HG02763 (cell line): ENCODE results near the gene GZF1.
"Not testable (repeated sequence)": the region's sequence is repeated elsewhere in the genome, so short reads cannot be mapped to it uniquely, and the experiment has no call there.

ENCODE experiments used
- ATAC-seq: cut with Tn5 transposase; IDR thresholded peaks from one replicate; pipeline ENCODE4 v1.9.1; 2021; ENCODE audit warnings: mild to moderate bottlenecking, moderate library complexity; ENCODE audit not compliant: unreplicated experiment

GZF1 gene

DNA sequence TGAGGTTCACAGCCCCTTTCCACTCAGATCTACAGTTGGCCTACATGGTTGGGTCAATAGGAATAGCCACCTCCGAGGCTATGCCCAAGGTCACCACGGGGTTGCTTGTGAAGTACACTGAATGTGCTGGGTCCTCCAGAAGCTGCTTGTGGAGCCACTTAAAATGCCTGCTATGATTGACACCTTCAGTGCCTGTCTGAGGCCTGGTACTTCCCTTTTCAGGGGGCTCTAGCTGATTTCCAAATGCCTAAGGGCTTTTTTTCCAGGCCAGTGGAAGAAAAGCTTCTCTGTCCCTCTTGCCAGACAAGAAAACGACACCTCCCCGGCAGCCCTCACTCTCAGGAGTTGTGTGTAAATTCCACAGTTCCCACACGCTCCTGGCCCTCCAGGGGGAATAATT is 17.6 kb upstream of the GZF1 start:
- no peak for ATAC-seq

DNA sequence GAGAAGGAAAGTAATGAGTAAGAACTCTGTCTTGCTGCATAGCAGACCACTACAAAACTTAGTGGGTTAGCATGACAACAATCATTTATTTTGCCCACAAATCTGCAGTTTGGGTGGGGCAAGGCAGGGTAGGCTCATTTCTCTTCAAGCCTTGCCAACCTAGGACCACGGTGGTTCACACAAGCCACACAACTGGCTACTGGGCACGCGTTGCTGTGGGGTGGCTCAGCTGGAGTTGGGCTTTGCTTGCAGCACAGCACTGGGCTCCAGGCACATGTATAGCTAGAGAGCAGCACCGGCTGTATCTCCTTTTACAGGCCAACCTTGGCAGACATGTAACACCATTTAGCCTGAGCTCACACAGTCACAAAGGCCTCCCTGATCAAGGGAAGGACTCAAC is 16.0 kb upstream of the GZF1 start:
- ATAC-seq = no peak

DNA sequence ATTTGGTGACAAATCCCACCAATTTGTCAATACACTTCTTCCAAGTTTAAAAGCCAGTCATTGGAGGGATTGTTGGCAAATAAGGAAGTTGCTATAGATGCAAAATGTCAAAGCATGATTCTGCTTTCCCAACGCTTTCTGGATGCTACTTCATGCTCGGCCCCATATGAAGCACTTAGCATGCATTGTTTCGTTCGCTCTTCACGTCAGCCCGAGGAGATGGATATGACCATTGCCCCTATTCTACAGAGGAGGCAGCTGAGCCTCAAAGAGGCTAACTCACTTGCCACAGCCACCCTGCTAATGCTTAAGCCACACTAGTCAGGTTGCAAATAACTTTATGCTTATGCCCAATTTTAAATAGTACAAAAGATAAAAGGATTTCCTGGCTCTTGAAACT is 14.2 kb upstream of the GZF1 start:
- ATAC-seq = no peak

DNA sequence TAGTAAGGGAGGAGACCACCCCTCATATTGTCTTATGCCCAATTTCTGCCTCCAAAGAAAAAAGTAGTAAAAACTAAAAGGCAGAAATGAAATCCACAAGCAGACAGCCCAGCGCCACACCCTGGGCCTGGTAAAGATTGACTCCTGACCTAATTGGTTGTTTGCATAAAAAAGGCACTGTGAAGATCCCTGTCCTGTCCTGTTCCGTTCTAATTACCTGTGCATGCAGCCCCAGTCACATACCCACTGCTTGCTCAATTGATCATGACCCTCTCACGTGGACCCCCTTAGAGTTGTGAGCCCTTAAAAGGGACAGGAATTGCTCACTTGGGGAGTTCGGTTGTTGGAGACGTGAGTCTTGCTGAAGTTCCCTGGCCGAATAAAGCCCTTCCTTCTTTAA is 13.5 kb upstream of the GZF1 start:
- not testable (repeated sequence) for ATAC-seq

DNA sequence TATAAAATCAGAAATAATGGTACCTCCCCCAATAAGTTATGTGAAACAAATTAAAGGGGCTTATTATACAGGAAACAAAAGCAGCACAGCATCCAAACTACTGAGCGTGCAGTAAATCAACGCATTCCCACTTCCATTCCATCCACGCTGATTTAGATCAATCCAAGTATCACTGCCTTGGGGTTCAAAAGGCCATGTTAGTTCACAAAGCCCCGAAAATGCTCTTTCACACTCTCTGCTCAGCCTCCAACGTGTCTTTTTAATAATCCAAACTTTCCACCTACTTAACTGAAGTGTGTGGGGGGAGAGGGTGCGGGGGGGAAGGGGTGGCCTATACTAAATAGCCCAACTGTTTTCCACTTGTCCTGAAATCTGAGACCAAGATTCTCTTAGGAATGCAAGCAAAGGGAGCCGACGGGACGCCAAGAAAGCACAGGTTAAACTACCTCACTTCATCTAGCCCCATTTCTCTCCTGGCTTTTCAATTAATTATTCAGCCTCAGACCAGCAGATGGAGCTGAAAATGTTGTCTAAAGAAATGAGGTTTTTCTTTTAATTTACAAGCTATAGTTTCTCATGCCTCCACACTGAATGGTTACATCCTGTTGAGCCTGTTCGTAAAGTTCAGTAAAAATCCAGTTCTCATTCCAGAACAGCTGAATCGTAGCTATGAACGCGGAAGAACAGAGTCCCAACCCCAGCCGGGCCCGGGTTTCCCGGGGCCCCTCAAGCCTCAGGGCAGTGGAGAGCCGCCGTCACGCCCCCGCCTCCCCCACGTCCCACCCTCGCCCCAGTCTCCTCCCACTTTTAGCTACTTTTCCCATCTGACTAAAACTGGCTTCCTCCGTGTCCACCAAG is 12.4 kb upstream of the GZF1 start:
- ATAC-seq = peak; percentile 35

DNA sequence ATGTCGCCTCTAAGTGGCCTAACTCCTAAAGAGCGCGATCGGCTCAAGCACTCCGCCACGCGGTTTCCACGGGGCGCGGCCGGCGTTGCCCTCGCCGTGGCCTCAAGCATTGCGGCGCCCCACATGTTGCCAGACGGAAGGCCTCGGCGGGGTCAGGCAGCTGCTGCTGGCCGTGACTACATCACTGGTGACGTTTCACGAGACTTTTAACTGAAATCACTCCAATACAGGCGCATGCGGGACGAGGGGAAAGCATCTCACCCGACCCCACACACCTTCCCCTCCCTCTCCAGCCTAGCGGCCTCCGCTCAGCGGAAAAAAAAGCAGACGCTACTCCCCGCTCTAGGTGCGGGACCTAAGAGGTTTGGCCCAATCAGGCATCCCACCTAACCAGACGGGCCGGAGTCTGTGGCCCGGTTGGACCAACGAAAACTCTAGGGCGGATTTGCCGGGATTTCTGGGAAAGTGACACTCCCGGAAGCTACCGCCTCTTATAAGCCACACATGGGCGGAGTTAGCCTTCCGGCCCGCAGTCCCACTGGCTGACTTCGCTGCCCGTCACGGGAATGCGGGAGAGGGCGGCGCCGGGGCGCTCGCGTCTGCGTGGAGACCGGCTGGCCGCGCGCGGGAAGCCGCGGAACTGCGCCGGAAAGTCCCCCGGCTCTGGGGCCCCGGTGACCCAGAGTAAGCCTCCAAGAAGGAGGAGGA is 11.6 kb upstream of the GZF1 start, which contains the start of gene NXT1:
TSS of gene NXT1 (plus strand) at position 596 of the 708 bp plus-strand sequence. CDS start 3,251 bp downstream, outside the sequence.
- ATAC-seq = peak; percentile 85

DNA sequence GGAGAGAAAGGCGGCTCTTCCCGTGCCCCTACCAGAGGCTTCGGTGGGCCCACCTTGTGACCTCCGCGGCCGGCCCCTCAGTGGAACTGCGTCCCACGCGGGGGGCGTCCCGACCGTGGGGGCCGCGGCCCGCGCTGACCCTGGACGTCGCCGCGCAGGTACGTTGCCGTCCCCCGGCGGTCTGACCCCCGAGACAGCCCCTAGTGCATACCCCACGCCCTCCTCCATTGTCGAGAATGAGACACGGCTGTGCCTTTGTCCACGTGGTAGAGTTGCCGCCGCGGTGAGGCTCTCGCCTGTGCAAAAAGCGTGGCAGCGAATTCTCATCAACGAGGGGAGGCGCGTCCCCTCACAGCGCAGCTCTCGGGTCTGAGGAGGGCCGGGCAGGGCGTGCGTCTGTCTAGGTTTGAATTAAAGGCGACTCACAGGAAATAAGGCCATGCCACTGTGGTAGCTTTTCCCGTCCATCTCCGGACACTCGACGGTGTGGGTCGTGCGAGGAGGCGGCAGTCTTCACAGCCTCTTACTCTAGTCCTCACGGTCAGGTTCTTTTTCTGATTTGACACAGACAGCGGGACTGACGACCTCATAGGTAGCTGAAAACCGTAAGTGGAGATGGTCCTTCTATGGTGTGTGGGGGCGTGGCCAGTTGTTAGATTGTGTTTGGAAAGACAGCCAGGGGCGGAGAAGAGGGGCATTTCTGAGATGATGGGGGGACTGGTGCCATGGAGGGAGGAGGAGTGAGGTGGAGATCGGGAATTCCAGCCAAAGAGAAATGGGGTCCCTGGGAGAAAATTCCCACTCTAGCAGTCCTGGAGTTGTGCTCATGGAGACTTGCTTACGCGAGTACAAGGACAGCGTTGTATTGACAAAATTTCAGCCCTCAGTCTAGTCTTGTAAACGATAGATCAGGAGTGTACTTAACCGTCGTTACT is 10.8 kb upstream of the GZF1 start:
- peak; percentile 26 for ATAC-seq

DNA sequence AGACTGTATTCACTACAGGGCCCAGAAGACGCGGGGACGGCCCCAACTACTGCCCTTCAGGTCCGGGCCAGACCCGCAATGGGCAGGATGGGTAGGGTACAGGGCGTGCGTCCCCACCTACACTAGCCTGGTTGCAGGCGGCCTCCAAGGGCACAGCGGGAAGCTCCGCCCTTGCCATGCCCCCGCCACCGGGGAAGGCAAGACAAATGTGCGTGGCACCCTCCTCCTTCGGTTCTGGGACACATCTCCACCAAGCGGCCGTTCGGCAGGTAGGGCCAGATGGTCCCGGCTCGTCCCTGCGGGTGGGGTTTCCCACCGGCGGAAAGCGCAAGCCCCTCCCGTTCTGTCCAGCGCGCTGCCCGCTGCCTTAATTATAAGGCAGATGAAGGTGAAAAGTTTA is 5.8 kb upstream of the GZF1 start:
- no peak for ATAC-seq

DNA sequence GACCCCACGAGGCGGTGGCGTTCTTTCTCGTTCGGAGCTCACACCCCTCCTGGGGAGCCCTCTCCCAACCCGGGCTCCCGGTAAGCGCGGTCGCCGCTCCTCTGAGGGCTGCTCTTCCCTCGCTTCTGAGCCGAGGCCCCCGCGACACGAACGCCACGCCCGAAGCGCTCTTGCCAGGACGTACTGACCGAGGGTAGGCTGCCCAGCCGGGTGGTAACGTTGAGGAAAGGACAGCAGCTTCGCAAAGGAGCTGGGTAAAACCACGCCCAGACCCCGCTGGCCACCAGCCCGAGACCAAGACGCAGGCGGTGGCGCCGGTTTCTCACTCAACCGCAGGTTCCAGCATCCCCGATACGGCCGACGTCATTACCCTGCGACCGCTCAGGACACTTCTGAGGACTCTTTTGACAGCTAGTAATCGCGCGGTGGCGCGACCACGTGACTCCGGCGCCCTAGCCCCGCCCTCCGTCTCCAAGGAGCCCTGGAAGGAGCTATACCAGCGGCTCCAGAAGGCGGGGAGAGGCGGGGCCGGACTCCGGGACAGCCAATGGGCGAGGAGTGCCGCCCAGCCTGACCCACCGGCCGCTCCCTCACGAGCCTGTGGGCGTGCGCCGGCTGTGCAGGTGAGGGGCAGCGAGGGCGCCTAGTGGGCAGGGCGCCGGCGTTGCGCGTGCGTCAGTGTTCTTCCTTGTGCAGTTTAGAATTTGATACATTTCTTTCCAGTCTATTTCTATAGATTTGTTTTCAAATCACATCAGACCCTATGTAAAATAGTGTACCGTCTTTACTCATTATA is 4.0 kb upstream of the GZF1 start:
- peak; percentile 68 for ATAC-seq

DNA sequence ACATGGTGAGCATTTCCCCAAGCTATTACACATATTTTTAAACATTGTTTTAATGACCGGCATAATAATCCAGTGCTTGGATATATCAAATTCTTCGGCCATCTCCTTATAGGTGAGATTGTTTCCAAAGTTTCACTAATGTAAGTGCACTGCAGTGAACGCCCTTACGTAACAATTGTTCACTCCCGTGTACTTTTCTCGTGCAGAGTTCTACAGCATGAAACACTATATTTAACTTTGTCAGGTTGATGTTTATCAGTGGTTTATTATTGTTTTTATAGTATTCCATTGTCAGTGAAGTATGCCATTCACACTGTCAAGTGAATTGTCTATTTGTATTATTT is 3.4 kb upstream of the GZF1 start:
- ATAC-seq = no peak

DNA sequence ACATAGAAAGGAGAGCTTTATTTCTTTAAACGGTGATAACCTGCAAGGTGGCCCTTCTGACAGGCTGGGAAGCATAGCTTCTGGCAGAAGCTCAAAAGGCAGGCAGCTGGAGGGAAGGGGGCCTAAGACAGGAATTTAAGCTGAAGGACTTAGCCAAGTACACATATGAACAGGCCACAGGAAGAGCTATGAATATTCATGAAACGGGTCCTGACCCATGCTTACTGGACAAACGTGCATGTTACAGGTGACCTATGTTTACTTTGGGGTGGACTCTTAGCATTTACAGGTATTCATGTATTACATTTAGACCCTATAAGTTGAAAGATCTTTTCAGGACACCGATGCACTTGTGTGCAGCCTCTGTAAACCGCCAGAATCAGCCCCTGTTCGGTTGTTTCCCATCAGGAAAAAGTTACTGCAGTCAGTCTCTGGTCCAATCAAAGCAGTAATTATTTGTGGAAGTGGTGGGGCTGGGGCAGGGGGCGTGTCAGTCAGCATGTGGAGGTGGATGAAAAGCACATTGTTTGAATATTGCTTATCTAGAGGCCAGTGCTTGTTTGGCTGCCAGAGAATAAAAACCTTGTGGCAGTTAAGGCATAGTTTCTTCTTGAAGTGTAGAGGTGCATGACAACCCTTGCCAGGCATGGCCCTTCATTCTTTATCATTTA is 2.9 kb upstream of the GZF1 start:
- ATAC-seq = no peak

DNA sequence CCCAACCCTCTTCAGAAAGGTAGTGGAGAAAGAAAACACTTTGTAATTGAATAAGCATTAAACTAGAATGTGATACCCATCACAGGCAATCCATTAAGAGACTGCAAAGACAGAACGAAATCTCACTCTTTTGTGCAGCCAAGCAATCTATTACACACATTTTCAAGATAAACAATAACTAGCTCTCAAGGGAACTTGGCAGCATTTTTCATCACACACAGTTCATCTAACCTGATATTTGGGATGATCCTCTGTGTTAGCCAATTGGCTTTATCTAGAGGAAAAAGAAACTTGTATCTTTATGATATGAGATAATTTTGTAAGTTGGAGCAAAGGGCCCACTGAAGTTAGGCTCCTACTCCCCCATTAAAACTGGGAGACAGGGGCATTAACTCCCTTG is 1.5 kb upstream of the GZF1 start:
- ATAC-seq = no peak

DNA sequence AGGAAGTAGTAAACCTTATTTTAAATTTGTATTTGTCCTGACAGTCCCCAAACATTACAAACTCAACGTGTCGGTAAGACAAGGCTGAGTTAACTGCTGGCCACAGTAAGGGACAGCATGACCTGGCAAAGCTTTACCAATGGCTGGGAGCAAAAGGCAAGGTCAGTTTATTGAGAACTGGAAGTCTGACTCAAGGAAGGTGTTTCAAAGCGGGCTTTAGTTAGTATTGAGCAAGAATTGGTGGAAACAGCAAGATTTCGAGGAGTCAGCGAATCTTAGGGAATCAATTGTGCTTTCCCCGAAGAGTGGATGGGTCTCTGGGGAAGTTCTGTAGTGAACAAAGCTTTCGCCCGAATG is 885 bp upstream of the GZF1 start:
- ATAC-seq = no peak

DNA sequence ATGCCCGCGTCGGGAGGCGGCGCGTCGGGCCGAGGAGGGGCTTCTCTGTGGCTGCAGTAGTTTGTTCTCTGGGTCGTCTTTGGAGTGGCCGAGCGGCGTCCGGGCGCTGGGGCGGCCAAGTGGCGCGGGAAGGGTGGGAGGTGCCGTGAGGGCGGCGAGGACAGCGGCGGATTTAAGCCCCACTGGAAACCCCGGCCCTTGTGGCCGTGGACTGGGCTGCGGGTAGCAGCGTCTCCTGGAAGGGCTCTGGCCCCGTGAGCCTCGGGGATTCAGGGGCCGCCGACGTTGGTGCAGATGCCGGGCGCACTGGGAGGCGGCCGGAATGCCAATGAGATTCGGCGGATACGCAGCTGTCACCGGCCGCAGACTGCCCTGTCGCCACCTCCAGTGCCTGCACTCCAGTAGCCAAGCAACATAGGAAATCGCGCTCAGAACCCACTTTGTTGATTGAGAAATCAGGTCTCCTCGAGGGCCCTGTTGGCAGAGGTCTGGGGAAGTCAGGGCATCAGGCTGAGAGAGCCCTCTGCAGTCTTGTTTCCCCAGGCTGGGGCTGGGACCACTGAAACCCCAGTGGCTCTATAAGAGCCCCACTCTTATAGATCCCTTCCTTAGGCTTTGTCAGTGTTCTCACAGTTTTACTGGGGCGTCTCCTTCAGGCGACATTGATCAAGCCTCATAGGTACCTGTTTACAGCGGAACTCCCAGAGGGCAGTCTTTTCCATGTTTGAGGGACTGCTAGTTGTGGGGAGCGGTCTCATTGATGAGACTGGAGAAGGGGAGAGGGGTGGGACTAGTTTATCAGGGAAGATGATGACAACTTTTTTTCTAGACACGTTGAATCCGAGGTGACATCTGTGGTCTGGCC is 642 bp downstream of the GZF1 start:
- no peak for ATAC-seq

DNA sequence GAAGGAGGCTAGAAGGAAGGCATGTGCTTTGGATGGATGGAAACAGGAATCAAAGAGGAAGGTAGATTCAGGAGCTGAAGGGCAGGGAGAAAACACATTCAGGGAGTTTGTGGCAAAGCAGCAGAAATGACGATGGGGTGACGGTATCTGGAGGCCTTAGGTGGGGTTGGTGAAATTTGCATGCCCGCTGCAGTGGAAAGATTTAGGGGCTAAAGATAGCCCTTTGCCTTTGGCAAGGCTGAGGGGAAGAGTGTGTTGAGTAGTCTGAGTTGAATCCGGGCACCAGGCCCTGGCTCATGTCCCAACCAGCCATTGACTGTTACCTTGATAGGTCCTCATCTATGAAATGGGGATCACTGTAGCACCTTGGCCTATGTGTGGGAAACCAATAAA is 1.3 kb downstream of the GZF1 start:
- ATAC-seq = no peak

DNA sequence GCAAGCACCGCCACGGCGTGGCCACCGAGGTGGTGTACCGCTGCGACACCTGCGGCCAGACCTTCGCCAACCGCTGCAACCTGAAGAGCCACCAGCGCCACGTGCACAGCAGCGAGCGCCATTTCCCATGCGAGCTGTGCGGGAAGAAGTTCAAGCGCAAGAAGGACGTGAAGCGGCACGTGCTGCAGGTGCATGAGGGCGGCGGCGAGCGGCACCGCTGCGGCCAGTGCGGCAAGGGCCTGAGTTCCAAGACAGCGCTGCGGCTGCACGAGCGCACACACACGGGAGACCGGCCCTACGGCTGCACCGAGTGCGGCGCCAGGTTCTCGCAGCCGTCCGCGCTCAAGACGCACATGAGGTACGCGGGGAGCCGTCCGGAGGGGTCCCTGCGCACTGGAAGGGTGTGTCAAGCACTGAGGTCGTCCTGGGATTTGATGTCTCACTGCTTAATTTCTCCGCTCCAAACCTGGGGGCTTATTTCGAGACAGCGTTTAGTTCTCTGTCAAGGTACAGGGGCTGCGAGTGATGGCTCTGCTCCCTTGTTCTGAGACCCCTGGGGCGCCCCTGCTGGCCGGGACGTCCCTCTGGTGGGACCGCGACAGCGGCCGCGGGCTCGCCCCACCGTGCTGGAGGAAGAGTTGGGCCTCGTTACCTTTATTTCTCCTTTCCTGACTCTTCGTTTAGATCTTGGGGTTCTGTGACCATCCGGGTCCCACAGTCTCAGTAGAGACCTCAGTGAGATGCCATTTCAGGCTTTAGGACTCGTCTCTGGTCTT is 3.6 kb downstream of the GZF1 start:
- no peak for ATAC-seq

DNA sequence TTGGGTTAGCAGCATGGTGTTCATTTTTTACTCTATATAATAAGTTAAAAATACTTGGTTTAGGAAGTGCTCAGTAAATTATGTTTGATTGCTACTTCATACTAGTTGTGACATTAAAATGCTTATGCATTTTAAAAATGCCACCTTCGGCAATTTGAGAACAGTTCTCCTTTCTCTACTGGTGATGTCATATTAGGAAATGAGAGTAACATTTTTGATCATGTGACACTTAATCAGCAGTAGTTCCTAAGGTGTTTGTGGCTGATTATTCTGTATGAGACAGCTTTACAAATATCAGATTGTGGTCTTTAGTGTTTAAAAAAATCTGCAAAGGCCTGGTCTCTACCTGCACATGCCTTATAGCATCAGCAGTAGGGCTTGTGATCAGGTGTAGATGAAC is 4.4 kb downstream of the GZF1 start:
- no peak for ATAC-seq

DNA sequence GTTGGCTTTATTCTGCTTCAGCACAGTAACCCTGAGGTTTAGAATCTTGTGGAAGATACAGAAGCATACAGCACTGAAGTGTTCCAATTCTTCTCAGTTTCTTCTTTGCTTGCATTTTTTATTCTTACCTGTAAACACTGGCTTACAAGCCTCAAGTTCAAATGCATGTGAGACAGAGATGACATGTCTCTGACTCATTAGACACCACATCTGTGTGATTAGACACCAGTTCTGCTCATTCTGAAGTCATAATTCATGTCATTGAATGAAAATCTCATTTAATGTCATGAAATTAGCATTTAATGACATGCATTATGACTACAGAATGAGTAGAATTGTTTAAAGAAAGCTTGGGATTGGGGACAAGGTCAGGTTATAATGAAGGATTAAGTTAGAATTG is 5.8 kb downstream of the GZF1 start:
- ATAC-seq = no peak
